Heart left ventricle (tissue), 16 donors: ENCODE measurements around the gene CENPO. TPM values are rescaled to one million over a fixed set of nuclear protein-coding genes. Genes with fewer than 3 reads are reported as not detected.
A peak's percentile ranks its signal among the peaks of the same experiment; 100 is the strongest.

Experiments used
- ATAC-seq, 4 donors: fragments of 200-7000 bp; cut with Tn5 transposase; one replicate each; pipeline ENCODE4 v1.9.1; 2020 to 2022; ENCODE audit warnings: moderate library complexity in 4 of 4, mild to moderate bottlenecking in 3 of 4, moderate number of reproducible peaks in 1 of 4
- DNase-seq, 5 donors: peaks; one replicate each; pipeline ENCODE4 v3.0.0-alpha.2; 2020
- H3K27ac ChIP-seq, 12 donors: fragments of 200-600 bp; sonication (generic) in 4 of 12; one replicate each; pipeline versions ENCODE4 v1.5.0 to v1.8.0; 2016 to 2022; ENCODE audit warnings: mild to moderate bottlenecking in 2 of 12
- H3K27me3 ChIP-seq, 9 donors: fragments of 200-600 bp; sonication (generic) in 2 of 9; one replicate each; pipeline versions ENCODE4 v1.5.1 to v1.8.0; 2016 to 2022; ENCODE audit warnings: mild to moderate bottlenecking in 3 of 9
- H3K36me3 ChIP-seq, 9 donors: fragments of 200-600 bp; sonication (generic) in 2 of 9; one replicate each; pipeline versions ENCODE4 v1.5.0 to v1.8.0; 2018 to 2022; ENCODE audit warnings: mild to moderate bottlenecking in 2 of 9
- H3K4me1 ChIP-seq, 12 donors: fragments of 200-600 bp; sonication (generic) in 4 of 12; one replicate each; pipeline versions ENCODE4 v1.5.0 to v1.8.0; 2016 to 2022; ENCODE audit warnings: mild to moderate bottlenecking in 3 of 12
- H3K4me3 ChIP-seq, 12 donors: fragments of 200-600 bp; sonication (generic) in 4 of 12; one replicate each; pipeline versions ENCODE4 v1.5.0 to v1.8.0; 2017 to 2022; ENCODE audit warnings: mild to moderate bottlenecking in 9 of 12, moderate library complexity in 4 of 12
- H3K9me3 ChIP-seq, 12 donors: fragments of 200-600 bp; sonication (generic) in 4 of 12; one replicate each; pipeline versions ENCODE4 v1.5.0 to v1.8.0; 2016 to 2022; ENCODE audit warnings: mild to moderate bottlenecking in 1 of 12
- CTCF ChIP-seq, 12 donors: fragments of 200-600 bp; sonication (generic) in 4 of 12; IDR thresholded peaks; one replicate each; pipeline versions ENCODE4 v1.5.0 to v1.8.0; 2018 to 2022; ENCODE audit warnings: antibody characterized with exemption in 12 of 12, mild to moderate bottlenecking in 5 of 12
- POLR2A ChIP-seq, 2 donors: fragments of 450-650 bp; IDR thresholded peaks; one replicate each; pipeline ENCODE4 v1.6.1; 2017; ENCODE audit warnings: antibody characterized with exemption in 2 of 2, mild to moderate bottlenecking in 2 of 2, moderate library complexity in 2 of 2
- WGBS, 4 donors: extraction: QIAGEN DNeasy Blood & Tissue Kit in 2 of 4; methylation state at CpG; one replicate each; pipeline versions ENCODE4 v1.1.5 to v1.1.7; 2013 to 2018; 5-methylcytosine and 5-hydroxymethylcytosine counted together
- intact Hi-C, 10 donors: fragments of 100-400 bp; cut with DNase I; formaldehyde crosslinking; loops; one replicate each; pipeline versions ENCODE4 v1.11.1 to v1.14.2; 2022
- polyA plus RNA-seq, 2 donors: library from polyadenylated mRNA; stranded (reverse); fragments of 200-250 nt; gene quantifications; one replicate each; pipeline ENCODE4 v1.2.3, GENCODE V29; 2013
- total RNA-seq, 9 donors: library from RNA; depleted of rRNA in 2 of 9; stranded (reverse); fragments of >200 nt in 2 of 9; fragmentation: NEBNext Ultra II Directional in 3 of 9; extraction: Animal tissue kit (Norgen Biotek cat#: 25700) in 3 of 9; gene quantifications; one replicate each; pipeline versions ENCODE4 v1.1.0 to v1.2.4, GENCODE V29; 2016 to 2023
- donor health status: ischemic (EF 13 %, LVEDD 7.1; RV severe dilation, severe dysfunction).
- donor health status: healthy with polysubstance abuse.
- donor health status: DM: no; HTN: yes; CAD: no.
- donor health status: DM: no; HTN: no; CAD: no.
- donor health status: ischemic (EF 25% LVEDD 6.9; RV normal size, moderate dysfunction).
- donor health status: ischemic (EF 25% LVEDD 5.7; RV mildly dilated, moderate dysfunction).
- donor health status: healthy.
- donor health status: DM: yes; HTN: yes; CAD: no.
- donor health status: ischemic (EF 35%, LVEDD 5.7; RV mildly dilated, moderate dysfunction).
- donor health status: nonischemic (EF 11% LVEDD 7.7; RV severe dilation, severe dysfunction).
- donor health status: DM: yes; HTN: yes; CAD: no.
- donor health status: PGD.
- donor health status: ischemic (EF 29% LVEDD 5.4; RV normal size, mild dysfunction).
- donor health status: nonischemic (EF 23%, LVEDD 6.1; RV moderate dilation, normal function).

Gene CENPO
- total and polyA plus RNA-seq, 11 donors = 1.5 to 9.2 (median 2.4) TPM

GRCh38 chr2:24832073-24832461 lies 38.8 kb downstream of the CENPO start:
- ATAC-seq (peak; percentile 24 to 71 (median 54)), DNase-seq (peak in 2 of 5 donors; percentile 43 to 71)
- peaks cover 0 to 13% (median 10%) of the 10 kb centered on the region in 12 donors for H3K4me1 ChIP-seq
- no peaks in the 10 kb centered on the region for H3K9me3 ChIP-seq
- no peak overlapping the region for H3K27ac ChIP-seq
- H3K4me3 ChIP-seq = no peak overlapping the region
- intact Hi-C loops = no loop called here
- H3K36me3 ChIP-seq = peaks cover 0 to 28% (median 3%) of the 10 kb centered on the region in 9 donors
- no peaks in the 10 kb centered on the region for H3K27me3 ChIP-seq
- TF ChIP-seq CTCF (IDR thresholded peaks at IDR 0.05) (no peak), POLR2A (IDR thresholded peaks at IDR 0.05) (no peak)
- 52 to 61% (median 55%) methylated on average over 11 to 14 of the region's 14 CpGs for WGBS, 4 donors

DNA sequence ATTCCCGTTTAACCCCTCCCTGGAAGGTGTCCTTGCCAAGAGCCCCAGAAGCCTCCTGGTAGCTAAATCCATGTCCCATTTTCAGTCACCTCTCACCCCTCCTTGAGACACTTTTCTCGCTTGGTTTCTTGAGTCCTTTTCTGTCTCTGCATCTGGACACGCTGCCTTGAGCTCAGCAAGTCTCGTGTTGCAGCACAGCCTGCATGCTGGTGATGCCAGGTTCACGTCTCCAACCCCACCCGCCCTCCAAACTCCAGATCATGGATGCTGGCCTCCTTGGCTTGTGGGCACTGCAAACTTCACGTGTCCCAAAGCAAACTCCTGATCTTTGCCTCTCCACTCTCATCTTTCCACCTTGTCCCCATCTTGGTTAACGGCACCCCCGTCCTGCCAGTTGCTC lies 39.3 kb downstream of the CENPO start:
- ATAC-seq = no peak
- TF ChIP-seq POLR2A (IDR thresholded peaks at IDR 0.05) = no peak
- TF ChIP-seq CTCF (IDR thresholded peaks at IDR 0.05) = no peak
- no peaks in the 10 kb centered on the region for H3K27me3 ChIP-seq
- 78 to 85% (median 82%) methylated on average over 9 of the region's 9 CpGs for WGBS, 4 donors
- no peak overlapping the region for H3K27ac ChIP-seq
- no peak overlapping the region for H3K4me3 ChIP-seq
- H3K36me3 ChIP-seq = peaks cover 0 to 33% (median 3%) of the 10 kb centered on the region in 9 donors
- no peaks in the 10 kb centered on the region for H3K9me3 ChIP-seq
- no peak for DNase-seq
- intact Hi-C loops = no loop called here
- H3K4me1 ChIP-seq = peaks cover 0 to 8% (median 5%) of the 10 kb centered on the region in 12 donors

DNA sequence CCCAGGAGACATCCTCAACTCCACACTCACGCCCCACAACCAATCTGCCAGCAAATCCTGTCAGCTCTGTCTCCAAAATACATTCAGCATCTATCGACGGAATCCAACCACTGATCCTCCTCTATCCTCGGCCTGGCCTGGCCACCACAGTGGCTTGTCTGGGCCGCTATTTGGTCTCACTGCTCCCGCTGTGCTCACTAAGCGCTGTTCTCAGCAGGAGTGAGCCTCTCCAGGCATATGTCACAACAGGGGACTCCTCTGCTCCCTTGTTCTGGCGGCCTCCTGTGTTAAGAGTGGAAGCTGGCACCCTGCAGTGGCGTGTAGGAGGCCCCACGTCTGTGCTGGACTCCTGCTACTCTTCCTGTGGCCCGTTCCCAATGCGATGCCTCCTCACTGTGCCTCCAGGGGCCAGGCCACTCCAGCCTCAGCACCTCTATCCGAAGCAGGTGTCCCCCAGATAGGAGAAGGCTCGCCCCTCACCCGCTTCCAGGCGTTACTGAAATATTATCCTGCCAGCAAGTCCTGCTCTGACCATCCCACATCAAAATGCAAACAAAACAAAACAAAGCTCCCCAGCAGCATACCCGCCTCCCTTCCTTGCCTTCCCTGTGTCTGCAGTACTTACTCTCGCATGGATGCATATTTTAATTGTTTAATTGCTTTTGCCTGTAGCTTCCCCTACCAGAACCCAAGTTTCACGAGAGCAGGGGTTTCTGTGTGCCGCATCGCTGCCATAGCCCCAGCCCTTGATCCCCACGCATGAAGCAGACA lies 39.9 kb downstream of the CENPO start:
- peaks cover 0 to 2% (median under 1%) of the 10 kb centered on the region in 12 donors for H3K4me1 ChIP-seq
- no peak overlapping the region for H3K27ac ChIP-seq
- intact Hi-C loops = no loop called here
- H3K36me3 ChIP-seq = peaks cover 0 to 35% (median 3%) of the 10 kb centered on the region in 9 donors
- no peaks in the 10 kb centered on the region for H3K27me3 ChIP-seq
- TF ChIP-seq CTCF (IDR thresholded peaks at IDR 0.05) (no peak), POLR2A (IDR thresholded peaks at IDR 0.05) (no peak)
- ATAC-seq (no peak), DNase-seq (no peak)
- no peaks in the 10 kb centered on the region for H3K9me3 ChIP-seq
- whole genome bisulfite sequencing, 4 donors = 88 to 92% (median 90%) methylated on average over 18 to 22 of the region's 22 CpGs
- H3K4me3 ChIP-seq = no peak overlapping the region

DNA sequence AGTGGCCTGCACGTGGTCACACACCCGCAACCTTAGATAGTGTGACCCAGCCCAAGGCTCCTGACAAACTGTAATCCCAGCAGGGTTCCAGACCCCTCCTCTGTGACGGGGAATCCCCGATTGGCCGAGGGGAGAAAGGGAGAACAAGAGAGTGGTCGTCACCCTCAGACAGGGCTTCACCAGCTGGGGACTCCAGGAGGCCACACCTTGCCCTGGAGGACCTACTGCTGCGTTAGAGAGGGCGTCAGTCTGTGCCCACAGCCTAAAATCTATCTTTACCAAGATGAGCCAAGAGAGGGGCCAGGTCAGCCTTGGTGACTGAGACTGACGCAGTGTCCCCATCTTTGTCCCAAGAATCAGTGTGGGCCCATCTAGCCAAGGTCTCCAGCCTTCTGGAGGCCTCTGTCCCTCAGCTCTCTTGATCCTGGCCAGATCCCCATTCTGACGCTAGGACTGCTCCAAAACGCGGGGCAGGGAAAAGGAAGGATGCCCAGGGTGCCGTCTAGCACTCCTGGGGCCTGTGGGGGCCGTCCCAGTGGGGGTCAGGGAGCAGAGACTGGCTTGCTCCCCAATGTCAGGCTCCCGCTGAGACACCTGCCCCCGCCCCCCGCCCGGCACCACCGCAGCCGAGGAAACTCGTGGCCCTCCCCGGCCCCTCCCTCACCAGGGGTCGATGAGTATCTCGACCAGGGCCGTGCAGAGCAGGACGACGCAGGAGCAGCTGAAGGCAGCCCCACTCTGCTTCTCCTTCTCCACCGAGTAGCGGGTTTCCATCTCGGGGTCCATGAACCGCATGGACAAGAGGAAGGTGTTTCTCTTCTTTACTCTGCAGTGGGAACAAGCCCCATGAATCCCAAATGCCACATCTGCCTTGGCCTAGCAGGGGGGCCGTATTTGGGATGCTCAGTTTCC lies 40.9 kb downstream of the CENPO start:
- no peak for TF ChIP-seq CTCF (IDR thresholded peaks at IDR 0.05)
- TF ChIP-seq POLR2A (IDR thresholded peaks at IDR 0.05) = no peak
- H3K27me3 ChIP-seq = no peaks in the 10 kb centered on the region
- H3K27ac ChIP-seq = no peak overlapping the region
- H3K4me1 ChIP-seq = no peaks in the 10 kb centered on the region
- intact Hi-C loops = no loop called here
- no peak overlapping the region for H3K4me3 ChIP-seq
- H3K36me3 ChIP-seq = peaks cover 0 to 35% (median 3%) of the 10 kb centered on the region in 9 donors
- WGBS, 4 donors = 88 to 96% (median 93%) methylated on average over 25 to 32 of the region's 32 CpGs
- ATAC-seq (no peak), DNase-seq (no peak)
- H3K9me3 ChIP-seq = no peaks in the 10 kb centered on the region
